ENCODE data around the gene EXD2.
"Not testable (repeated sequence)": the region's sequence is repeated elsewhere in the genome, so short reads cannot be mapped to it uniquely, and the experiment has no call there.

Gene EXD2

GRCh38 chr14:69285661-69286255 lies 94.5 kb downstream of the EXD2 start:
- CTCF ChIA-PET, result no interaction called here
- no peaks in the 10 kb centered on the region for H3K4me1 ChIP-seq (ENCODE audit: control extremely low read depth in 1 of 4, control insufficient read depth in 4 of 4, insufficient read depth in 4 of 4, low read length in 3 of 4)
- H3K27me3 ChIP-seq (replicated peaks in 2 of 5; ENCODE audit: control insufficient read depth in 4 of 5, insufficient read depth in 5 of 5, low read length in 4 of 5), result peaks cover 0 to 2% (median 0%) of the 10 kb centered on the region in 5 experiments
- POLR2A ChIA-PET, result no interaction called here
- no peak overlapping the region for H3K4me3 ChIP-seq (ENCODE audit: control insufficient read depth in 1 of 7, extremely low read depth in 1 of 7, insufficient read depth in 4 of 7, low read depth in 2 of 7, low read length in 6 of 7)
- H3K36me3 ChIP-seq (ENCODE audit: control insufficient read depth in 4 of 4, insufficient read depth in 4 of 4, low read length in 3 of 4), result no peaks in the 10 kb centered on the region
- no peak for DNase-seq
- H3K9me3 ChIP-seq (ENCODE audit: control extremely low read depth in 1 of 5, control insufficient read depth in 4 of 5, insufficient read depth in 2 of 5, low read depth in 1 of 5, low read length in 4 of 5), result no peaks in the 10 kb centered on the region
- WGBS (ENCODE audit: insufficient coverage), result 75% methylated on average over 4 of the region's 7 CpGs
- no peak overlapping the region for H3K27ac ChIP-seq (ENCODE audit: insufficient read depth in 1 of 2, low read depth in 1 of 2, low read length in 2 of 2, poor library complexity in 1 of 2, severe bottlenecking in 2 of 2)

- DNase-seq, result no peak
- POLR2A ChIA-PET, result no interaction called here
- Histone ChIP-seq H3K4me3 (ENCODE audit: control insufficient read depth in 1 of 7, extremely low read depth in 1 of 7, insufficient read depth in 4 of 7, low read depth in 2 of 7, low read length in 6 of 7) (no peak overlapping the region), H3K27me3 (replicated peaks in 2 of 5; ENCODE audit: control insufficient read depth in 4 of 5, insufficient read depth in 5 of 5, low read length in 4 of 5) (peaks cover 0 to 2% (median 1%) of the 10 kb centered on the region in 5 experiments), H3K27ac (ENCODE audit: insufficient read depth in 1 of 2, low read depth in 1 of 2, low read length in 2 of 2, poor library complexity in 1 of 2, severe bottlenecking in 2 of 2) (no peak overlapping the region), H3K36me3 (ENCODE audit: control insufficient read depth in 4 of 4, insufficient read depth in 4 of 4, low read length in 3 of 4) (no peaks in the 10 kb centered on the region), H3K4me1 (ENCODE audit: control extremely low read depth in 1 of 4, control insufficient read depth in 4 of 4, insufficient read depth in 4 of 4, low read length in 3 of 4) (no peaks in the 10 kb centered on the region), H3K9me3 (ENCODE audit: control extremely low read depth in 1 of 5, control insufficient read depth in 4 of 5, insufficient read depth in 2 of 5, low read depth in 1 of 5, low read length in 4 of 5) (no peaks in the 10 kb centered on the region)
- CTCF ChIA-PET, result interaction anchor here (0.7 to 1.4 kb wide), 3 partner anchors 12 to 44 kb away, joined by 3 to 4 read pairs (median 3); no protein-coding TSS in a partner anchor
- 95% methylated on average over 7 of the region's 9 CpGs for WGBS (ENCODE audit: insufficient coverage)
These were observed 96.1 kb downstream of the EXD2 start for GRCh38 chr14:69287098-69288010.

DNA sequence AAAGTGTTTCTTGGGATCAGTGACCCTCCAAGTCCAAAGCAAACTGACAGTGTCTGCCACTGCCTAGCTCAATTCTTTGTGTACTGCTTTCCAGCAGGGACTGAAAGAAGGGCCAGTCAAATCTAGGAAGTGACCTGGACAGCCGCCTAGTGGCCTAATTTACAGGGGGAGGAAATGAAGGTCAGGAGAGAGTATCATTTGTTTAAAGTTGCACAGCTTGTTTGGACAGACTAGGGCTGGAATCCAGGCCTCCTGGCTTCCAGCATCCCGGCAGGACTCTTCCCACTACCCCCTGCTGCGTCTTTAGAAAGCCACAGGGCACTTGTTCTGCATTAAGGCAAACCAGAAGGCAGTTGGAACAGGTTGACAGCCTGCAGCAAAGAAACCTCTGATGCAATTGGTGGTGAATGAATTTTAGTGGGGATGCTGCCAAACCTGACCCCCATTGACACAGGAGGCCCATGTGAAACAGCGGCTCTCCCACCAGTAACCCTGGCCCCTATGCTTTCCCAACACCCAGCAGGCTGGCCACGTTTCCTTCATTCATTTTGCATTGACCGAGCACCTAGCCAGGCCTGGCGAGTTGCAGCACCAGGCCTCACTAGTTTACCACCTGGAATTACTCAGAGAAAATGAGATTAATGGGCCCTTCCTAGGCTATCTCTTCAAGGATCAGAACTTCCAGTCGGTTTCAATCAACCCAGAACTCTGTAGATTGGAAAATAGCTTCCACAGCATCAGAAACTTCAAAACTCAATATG lies 96.9 kb downstream of the EXD2 start:
- Histone ChIP-seq H3K27ac (ENCODE audit: insufficient read depth in 1 of 2, low read depth in 1 of 2, low read length in 2 of 2, poor library complexity in 1 of 2, severe bottlenecking in 2 of 2) (no peak overlapping the region), H3K36me3 (ENCODE audit: control insufficient read depth in 4 of 4, insufficient read depth in 4 of 4, low read length in 3 of 4) (no peaks in the 10 kb centered on the region), H3K9me3 (ENCODE audit: control extremely low read depth in 1 of 5, control insufficient read depth in 4 of 5, insufficient read depth in 2 of 5, low read depth in 1 of 5, low read length in 4 of 5) (no peaks in the 10 kb centered on the region), H3K4me3 (ENCODE audit: control insufficient read depth in 1 of 7, extremely low read depth in 1 of 7, insufficient read depth in 4 of 7, low read depth in 2 of 7, low read length in 6 of 7) (no peak overlapping the region), H3K27me3 (replicated peaks in 2 of 5; ENCODE audit: control insufficient read depth in 4 of 5, insufficient read depth in 5 of 5, low read length in 4 of 5) (peaks cover 0 to 2% (median 1%) of the 10 kb centered on the region in 5 experiments), H3K4me1 (ENCODE audit: control extremely low read depth in 1 of 4, control insufficient read depth in 4 of 4, insufficient read depth in 4 of 4, low read length in 3 of 4) (no peaks in the 10 kb centered on the region)
- WGBS (ENCODE audit: insufficient coverage), result 98% methylated on average over 4 of the region's 8 CpGs
- ChIA-PET CTCF (interaction anchor here (0.7 to 1.4 kb wide), 3 partner anchors 13 to 45 kb away, joined by 3 to 4 read pairs (median 3); no protein-coding TSS in a partner anchor), POLR2A (no interaction called here)
- no peak for DNase-seq

GRCh38 chr14:69288956-69289705 lies 97.8 kb downstream of the EXD2 start:
- ChIA-PET POLR2A (no interaction called here), CTCF (no interaction called here)
- DNase-seq, result no peak
- Histone ChIP-seq H3K27me3 (replicated peaks in 2 of 5; ENCODE audit: control insufficient read depth in 4 of 5, insufficient read depth in 5 of 5, low read length in 4 of 5) (peaks cover 0 to 2% (median 1%) of the 10 kb centered on the region in 5 experiments), H3K9me3 (ENCODE audit: control extremely low read depth in 1 of 5, control insufficient read depth in 4 of 5, insufficient read depth in 2 of 5, low read depth in 1 of 5, low read length in 4 of 5) (no peaks in the 10 kb centered on the region), H3K27ac (ENCODE audit: insufficient read depth in 1 of 2, low read depth in 1 of 2, low read length in 2 of 2, poor library complexity in 1 of 2, severe bottlenecking in 2 of 2) (no peak overlapping the region), H3K4me3 (ENCODE audit: control insufficient read depth in 1 of 7, extremely low read depth in 1 of 7, insufficient read depth in 4 of 7, low read depth in 2 of 7, low read length in 6 of 7) (no peak overlapping the region), H3K36me3 (ENCODE audit: control insufficient read depth in 4 of 4, insufficient read depth in 4 of 4, low read length in 3 of 4) (no peaks in the 10 kb centered on the region), H3K4me1 (ENCODE audit: control extremely low read depth in 1 of 4, control insufficient read depth in 4 of 4, insufficient read depth in 4 of 4, low read length in 3 of 4) (no peaks in the 10 kb centered on the region)
- 100% methylated on average over 5 of the region's 9 CpGs for WGBS (ENCODE audit: insufficient coverage)

DNA sequence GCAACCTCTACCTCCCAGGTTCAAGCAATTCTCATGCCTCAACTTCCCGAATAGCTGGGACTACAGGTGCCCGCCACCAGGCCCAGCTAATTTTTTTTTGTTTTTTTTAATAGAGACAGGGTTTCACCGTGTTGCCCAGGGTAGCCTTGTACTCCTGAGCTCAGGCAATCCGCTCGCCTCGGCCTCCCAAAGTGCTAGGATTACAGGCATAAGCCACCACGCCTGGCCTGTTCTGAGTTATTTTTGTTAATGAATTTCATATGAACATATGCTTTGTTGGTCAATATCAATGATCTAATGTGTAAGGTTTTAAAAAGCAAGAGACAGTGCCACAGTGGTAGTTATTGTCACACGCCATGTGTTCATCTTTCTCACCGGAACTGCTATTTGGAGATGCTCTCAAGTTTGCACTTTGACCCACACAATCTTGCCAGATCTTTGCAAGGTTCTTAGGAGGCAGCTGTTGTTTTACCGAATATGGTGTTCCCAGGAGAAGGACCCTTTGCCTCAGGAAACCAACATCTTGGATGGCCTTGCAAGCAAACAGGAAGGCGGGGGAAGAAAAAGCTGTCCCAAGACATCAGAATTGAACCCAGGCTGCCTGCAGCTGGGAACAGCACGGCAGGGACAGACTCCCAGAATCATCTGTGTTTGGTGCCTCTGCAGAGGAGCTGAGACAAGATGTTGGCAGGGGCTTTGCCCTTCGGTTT lies 98.7 kb downstream of the EXD2 start:
- no peak for DNase-seq
- ChIA-PET CTCF (no interaction called here), POLR2A (no interaction called here)
- Histone ChIP-seq H3K9me3 (ENCODE audit: control extremely low read depth in 1 of 5, control insufficient read depth in 4 of 5, insufficient read depth in 2 of 5, low read depth in 1 of 5, low read length in 4 of 5) (no peaks in the 10 kb centered on the region), H3K27ac (ENCODE audit: insufficient read depth in 1 of 2, low read depth in 1 of 2, low read length in 2 of 2, poor library complexity in 1 of 2, severe bottlenecking in 2 of 2) (no peak overlapping the region), H3K4me1 (ENCODE audit: control extremely low read depth in 1 of 4, control insufficient read depth in 4 of 4, insufficient read depth in 4 of 4, low read length in 3 of 4) (no peaks in the 10 kb centered on the region), H3K36me3 (ENCODE audit: control insufficient read depth in 4 of 4, insufficient read depth in 4 of 4, low read length in 3 of 4) (no peaks in the 10 kb centered on the region), H3K27me3 (replicated peaks in 2 of 5; ENCODE audit: control insufficient read depth in 4 of 5, insufficient read depth in 5 of 5, low read length in 4 of 5) (peaks cover 0 to 2% (median 1%) of the 10 kb centered on the region in 5 experiments), H3K4me3 (ENCODE audit: control insufficient read depth in 1 of 7, extremely low read depth in 1 of 7, insufficient read depth in 4 of 7, low read depth in 2 of 7, low read length in 6 of 7) (no peak overlapping the region)
- WGBS (ENCODE audit: insufficient coverage), result 96% methylated on average over 11 of the region's 13 CpGs

DNA sequence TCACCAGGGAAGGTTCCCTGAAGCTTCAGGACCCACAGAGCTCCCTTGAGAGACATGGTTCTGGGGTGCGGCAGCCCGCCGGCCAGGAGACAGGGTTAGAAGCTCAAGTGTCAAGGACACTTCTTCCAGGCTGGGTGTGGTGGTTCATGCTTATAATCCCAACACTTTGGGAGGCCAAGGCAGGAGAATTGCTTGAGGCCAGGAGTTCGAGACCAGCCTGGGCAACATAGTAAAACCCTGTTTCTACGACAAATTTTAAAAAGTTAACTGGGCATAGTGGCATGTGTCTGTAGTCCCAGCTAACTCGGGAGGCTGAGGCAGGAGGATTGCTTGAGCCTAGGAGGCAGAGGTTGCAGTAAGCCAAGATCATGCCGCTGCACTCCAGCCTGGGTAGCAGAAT lies 99.6 kb downstream of the EXD2 start:
- POLR2A ChIA-PET; H3K4me1 ChIP-seq (ENCODE audit: control extremely low read depth in 1 of 4, control insufficient read depth in 4 of 4, insufficient read depth in 4 of 4, low read length in 3 of 4); H3K9me3 ChIP-seq (ENCODE audit: control extremely low read depth in 1 of 5, control insufficient read depth in 4 of 5, insufficient read depth in 2 of 5, low read depth in 1 of 5, low read length in 4 of 5); DNase-seq; H3K27me3 ChIP-seq (replicated peaks in 2 of 5; ENCODE audit: control insufficient read depth in 4 of 5, insufficient read depth in 5 of 5, low read length in 4 of 5); CTCF ChIA-PET; H3K36me3 ChIP-seq (ENCODE audit: control insufficient read depth in 4 of 4, insufficient read depth in 4 of 4, low read length in 3 of 4); H3K4me3 ChIP-seq (ENCODE audit: control insufficient read depth in 1 of 7, extremely low read depth in 1 of 7, insufficient read depth in 4 of 7, low read depth in 2 of 7, low read length in 6 of 7); H3K27ac ChIP-seq (ENCODE audit: insufficient read depth in 1 of 2, low read depth in 1 of 2, low read length in 2 of 2, poor library complexity in 1 of 2, severe bottlenecking in 2 of 2): not testable (repeated sequence)
- 99% methylated on average over 7 of the region's 7 CpGs for WGBS (ENCODE audit: insufficient coverage)

Measured in common myeloid progenitor, CD34-positive (primary cell).